Measurements from ENCODE around the gene NLRP12.

DNA sequence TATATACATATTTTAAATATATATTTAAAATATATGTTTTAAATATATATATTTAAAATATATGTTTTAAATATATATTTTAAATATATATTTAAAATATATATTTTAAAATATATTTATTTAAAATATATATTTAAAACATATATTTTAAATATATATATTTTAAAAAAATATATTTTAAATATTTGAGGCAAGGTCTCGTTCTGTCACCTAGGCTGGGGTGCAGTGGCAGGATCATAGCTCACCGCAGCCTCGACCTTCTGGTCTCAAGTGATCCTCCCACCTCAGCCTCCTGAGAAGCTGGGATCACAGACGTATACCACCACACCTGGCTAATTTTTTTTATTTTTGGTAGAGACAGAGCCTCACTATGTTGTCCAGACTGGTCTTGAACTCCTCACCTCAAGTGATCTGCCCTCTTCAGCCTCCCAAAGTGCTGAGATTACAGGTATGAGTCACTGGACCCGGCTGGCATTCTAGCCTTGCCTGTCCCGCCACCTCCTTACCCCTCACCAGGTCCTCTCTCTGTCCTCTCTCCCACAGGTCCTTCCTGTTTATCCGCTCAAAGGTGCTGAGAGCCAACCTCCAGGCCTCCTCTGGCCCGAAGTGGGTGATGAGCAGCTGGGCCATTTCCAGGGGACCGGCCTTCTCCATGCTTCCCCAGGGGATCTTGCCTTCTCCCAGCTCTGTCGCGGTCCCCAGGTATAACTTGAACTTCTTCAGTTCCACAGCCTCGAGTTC is 564 bp downstream of the NLRP12 start:
- no peak for TF ChIP-seq JUN (CRISPR knock-in tag; IDR thresholded peaks at IDR 0.05)
- TF ChIP-seq CTCF (IDR thresholded peaks at IDR 0.05), result no peak
- no peak for TF ChIP-seq ZBTB21 (CRISPR knock-in tag; IDR thresholded peaks at IDR 0.05; ENCODE audit: borderline replicate concordance)
- TF ChIP-seq NR2C2 (CRISPR knock-in tag; IDR thresholded peaks at IDR 0.05), result no peak
- no peak for TF ChIP-seq JAZF1 (CRISPR knock-in tag; IDR thresholded peaks at IDR 0.05)
- no peak for TF ChIP-seq SP1 (CRISPR knock-in tag; conservative IDR thresholded peaks at IDR 0.05)
- TF ChIP-seq, protein P1, sequence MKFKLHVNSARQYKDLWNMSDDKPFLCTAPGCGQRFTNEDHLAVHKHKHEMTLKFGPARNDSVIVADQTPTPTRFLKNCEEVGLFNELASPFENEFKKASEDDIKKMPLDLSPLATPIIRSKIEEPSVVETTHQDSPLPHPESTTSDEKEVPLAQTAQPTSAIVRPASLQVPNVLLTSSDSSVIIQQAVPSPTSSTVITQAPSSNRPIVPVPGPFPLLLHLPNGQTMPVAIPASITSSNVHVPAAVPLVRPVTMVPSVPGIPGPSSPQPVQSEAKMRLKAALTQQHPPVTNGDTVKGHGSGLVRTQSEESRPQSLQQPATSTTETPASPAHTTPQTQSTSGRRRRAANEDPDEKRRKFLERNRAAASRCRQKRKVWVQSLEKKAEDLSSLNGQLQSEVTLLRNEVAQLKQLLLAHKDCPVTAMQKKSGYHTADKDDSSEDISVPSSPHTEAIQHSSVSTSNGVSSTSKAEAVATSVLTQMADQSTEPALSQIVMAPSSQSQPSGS (CRISPR knock-in tag; IDR thresholded peaks at IDR 0.05; ENCODE audit: borderline replicate concordance, low read depth), result no peak

Data from WTC11 (cell line).